HG03565 (cell line): Measurements from ENCODE around the gene NACA2.
"Not testable (repeated sequence)": the region's sequence is repeated elsewhere in the genome, so short reads cannot be mapped to it uniquely, and the experiment has no call there.

Experiments used
- ATAC-seq: cut with Tn5 transposase; IDR thresholded peaks from one replicate; pipeline ENCODE4 v1.9.1; 2021; ENCODE audit warnings: mild to moderate bottlenecking, moderate library complexity; ENCODE audit not compliant: unreplicated experiment

NACA2 gene

DNA sequence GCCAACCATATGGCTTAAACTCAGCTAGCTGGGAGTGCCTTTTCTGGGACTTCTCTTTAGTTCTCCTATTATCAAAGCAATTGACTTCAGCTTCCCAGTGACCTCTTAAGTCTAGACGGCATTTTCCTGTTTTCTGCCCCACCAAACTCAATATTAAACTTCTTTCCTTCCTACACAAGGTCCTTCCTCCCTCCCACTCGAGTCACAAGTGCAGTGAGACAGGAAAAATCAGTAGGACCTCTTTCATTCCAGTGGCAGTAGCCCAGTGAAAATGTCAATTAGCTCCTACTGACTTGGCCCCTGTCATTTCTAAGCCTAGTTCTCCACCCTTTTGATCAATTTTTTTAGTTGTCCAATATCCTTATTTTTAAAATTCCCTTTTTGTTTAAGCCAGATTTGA, 9.6 kb upstream of the NACA2 start:
- ATAC-seq, result no peak

DNA sequence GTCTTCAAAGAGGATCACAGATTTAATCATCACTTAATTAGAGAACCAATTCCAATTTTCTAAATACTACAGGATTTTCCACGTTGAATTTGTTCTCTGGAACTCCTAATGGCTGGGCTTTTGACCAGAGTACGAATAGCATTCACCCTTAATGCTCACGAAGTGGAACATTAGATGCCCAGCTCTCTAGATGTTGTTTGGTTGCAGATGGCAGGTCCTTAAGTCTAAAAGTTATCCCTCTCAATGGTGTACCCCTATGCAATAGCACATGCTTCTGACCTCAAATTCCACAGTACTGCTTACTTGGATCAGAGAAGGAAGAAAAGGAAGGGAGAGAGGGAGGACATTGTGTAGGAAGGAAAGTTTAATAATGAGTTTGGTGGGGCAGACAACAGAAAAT, 8.6 kb upstream of the NACA2 start:
- ATAC-seq, result no peak

DNA sequence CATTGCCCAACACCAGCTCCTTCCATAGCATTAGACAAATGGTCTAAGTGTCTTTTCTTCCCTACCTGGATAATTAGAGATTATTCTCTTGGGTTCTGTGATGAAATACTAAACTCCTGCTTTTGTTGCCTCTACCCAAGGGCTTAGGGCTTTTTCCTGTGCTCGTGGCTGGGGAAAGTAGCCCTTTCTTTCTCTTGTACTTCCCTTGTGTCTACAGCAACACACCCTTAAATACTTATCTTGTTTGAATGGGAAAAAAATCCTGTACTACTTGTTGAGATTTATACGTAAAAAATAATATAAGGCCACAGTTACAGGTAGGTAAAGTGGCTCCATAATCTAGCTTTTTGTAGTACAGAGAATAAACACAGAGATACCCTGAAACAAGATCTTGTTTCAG, 7.0 kb upstream of the NACA2 start:
- ATAC-seq, result no peak

DNA sequence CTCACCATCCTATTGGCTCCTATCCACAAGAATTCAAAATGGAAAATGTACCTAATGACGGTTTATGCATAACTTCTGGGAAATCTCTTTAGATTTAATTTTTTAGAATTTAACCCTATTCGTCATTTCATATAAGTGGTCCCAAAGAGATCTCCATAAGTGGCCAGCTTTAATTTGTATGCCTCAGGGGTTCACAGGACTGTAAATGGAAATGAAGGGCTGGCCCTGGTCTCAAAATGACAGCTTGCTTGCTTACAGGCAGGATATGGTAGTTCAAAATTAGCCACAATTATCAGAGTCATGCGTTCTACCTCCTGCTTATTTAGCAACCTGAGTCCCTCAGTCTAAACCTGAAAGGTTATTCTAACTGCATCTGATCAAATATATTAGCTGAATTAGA, 6.6 kb upstream of the NACA2 start:
- no peak for ATAC-seq

DNA sequence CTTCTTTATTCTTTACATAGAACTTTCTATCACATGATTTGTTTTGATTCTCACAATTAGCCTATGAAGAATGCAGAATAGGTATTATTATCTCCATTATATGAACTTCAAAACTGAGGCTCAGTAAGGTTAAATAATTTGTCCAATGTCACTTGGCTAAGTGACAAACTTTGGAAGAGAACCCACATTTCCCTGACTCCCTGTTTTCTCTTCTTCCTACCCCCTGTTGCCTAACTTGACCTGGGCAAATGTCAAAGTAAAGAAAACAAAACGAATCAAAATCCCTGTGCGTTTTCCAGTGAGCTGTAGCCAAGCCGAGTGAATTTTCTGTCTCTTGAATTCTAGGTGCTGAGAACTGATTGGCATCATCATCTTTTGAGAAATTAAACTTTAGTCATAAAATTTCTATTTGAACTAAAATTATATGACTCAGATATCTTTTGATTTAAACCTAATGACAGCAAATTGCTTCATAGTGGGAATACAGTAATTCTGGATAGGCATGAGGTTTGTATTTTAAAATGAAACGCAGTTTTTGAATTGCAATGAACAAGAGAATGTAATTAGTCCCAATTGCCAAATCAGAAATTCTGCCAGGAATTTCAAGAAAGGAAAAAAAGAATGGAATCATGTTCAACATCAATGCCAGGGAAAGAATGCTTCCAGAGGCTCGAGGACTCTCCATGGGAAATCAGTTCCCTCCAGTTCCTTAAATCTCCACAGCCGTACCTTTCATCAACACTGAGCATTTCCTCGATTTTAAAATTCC, 4.6 kb upstream of the NACA2 start:
- ATAC-seq, result no peak

DNA sequence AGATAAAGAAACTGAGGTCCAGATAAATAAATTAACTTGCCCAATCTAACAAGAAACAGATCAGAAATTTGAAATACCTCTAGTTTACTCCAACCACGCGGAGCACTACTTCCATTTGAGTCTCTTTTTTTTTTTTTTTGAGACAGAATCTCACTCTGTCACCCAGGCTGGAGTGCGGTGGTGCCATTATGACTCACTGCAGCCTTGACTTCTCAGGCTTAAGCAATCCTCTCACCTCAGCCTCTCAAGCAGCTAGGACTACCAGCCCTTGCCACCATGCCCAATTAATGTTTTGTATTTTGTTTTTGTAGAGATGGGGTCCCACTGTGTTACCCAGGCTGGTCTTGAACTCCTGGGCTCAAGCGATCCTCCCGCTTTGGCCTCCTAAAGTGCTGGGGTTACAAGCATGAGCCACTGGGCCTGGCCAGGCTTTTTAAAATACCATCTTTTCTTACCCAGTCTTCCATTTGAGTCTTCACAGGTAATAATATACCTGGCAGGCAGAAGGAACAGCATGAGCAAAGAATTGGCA, 3.3 kb upstream of the NACA2 start:
- no peak for ATAC-seq

DNA sequence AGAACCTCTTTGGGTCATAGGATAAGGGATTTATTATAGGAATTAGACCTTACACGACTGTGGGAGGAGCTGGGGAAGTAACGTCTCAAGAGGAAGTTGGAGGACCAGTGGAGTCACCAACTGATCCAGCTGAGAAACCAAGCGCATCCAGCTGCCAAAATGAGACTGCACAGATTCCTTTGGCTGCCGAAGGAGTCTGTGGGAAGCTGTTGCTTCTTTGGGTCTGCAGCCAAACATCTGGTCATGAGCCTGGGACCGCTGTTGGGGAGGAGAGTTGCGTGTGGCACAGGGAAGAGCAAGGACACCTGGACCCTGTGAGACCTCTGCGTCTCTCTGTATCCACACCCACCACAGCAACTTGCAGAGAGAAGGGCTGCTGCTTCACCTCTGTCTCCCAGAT, 2.4 kb upstream of the NACA2 start:
- ATAC-seq, result no peak

DNA sequence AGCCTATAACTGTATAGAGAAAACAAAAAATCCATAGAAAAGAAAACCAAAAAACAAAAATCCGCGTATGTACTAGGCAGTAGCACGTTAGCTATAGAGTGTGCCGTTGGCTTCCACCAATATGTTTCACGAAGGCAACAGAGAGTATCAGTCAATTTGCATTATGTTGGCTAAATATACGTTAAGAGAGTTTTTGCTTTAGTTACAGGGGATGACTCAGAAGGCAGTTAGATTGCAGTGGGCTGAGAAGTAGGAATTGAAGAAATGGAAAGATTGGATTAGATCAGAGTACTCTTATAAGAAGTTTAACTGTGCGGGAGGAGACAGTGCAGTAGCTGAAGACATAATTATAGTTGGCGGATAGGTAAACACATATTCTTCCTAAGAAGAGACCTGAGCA, 911 bp upstream of the NACA2 start:
- no peak for ATAC-seq

DNA sequence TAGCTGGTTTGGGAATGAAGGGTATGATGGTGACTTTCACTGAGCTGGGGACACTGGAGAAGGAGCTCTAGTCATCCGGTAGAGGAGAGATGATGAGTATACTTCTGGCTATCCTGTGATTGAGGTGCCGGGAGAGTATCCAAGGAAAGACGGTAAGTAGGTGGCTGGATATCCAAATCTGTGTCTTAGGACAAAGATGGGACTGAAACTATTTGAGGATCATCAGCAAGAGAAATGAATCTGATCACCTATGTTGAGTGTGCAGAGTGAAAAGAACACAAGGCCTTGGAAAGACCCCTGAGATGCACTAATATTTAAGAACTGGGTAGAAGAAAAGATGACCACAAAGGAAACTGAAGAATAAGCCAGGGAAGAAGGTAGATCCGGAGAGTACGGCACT, 1.0 kb downstream of the NACA2 start:
- no peak for ATAC-seq

DNA sequence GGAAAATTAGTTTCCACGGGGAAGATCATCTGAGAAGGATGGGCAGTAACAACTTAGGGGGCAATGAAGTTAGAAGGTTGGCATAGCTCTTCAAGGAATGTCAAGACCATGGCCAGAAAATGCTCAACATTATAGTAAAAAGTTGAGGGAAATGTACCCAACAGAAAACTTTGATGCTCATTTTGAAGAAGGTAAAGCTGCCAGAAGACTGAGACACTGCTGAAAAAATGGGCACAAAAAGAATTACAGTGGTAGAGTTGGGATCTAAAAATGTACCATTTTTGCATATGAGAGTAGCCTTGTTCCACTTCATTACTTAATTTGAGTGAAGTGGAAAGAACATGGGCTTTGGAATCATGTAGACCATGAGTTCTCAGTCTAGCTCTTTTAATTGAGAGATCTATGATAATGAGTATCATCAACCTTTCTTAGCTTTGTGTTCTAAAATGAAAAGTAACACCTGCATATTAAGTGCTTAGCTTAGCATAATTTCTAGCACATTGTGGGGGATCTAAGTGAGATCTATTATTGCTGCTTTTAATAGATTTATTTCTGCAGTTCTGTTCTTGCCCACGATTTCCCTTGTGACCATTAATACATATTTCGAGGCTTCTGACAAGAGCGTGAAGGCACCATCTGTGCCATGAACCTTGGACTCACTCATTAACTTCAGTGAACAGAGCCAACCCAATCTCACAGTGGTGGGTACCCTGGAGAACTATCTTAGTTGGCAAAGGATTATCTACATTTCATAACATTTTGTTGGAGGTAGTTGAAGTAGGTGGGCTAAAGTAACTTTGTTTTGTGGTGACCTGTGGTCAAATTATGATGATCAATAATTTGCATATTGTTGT, 3.0 kb downstream of the NACA2 start:
- no peak for ATAC-seq

DNA sequence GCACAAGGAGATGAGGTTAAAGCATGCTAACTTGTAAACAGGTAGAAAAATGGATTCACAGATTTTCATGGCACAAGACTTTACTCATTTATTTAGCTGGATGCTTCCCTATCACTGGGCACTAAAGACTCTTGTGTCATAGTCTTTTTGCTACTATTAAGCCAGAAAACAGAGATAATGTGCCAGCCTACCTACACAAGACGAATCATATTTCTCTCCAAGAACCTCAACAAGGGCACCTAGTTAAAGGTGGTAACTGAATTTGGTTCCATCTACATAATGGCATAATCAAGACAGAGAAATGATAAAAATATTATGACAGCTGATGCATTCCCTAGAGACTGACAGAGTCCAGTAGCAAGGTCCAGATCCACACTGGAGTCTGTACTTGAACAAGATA, 3.8 kb downstream of the NACA2 start:
- no peak for ATAC-seq

DNA sequence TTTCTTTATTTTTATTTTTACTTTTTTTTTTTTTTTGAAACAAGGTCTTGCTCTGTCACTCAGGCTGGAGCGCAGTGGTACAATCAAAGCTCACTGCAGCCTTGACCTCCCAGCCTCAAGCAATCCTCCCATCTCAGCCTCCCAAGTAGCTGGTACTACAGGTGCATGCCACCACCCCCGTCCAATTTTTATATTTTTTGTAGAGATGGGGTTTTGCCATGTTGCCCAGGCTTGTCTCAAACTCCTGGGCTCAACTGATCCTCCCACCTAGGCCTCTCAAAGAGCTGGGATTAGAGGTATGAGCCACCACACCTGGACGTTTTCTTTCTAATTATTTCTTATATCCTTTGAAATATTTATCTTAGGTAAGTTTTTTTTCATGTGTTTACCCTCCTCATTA, 4.4 kb downstream of the NACA2 start:
- ATAC-seq, result not testable (repeated sequence)

DNA sequence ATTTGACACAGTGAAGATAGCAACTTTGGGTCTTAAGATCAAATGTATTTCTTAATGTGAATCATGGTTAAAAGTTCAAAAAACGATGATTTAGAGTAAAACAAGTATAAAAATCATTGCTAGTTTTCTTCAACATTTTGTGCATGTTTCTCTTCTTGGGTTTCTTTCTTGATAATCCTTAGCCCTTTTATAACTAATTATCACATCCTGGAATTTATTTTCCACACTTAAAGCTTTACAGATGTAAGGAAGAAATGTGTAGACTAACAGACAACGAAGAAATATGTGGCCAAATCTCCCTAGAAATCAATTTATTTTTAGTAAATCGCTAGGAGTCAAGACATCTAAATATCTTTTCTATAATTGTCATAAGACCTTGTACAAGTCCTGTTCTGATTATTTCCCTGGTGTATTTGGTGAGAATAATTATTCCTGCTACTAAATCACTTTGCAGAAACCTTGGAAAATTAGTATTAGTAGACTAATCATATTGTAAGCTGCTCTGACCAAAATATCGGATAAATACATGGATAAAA, 4.9 kb downstream of the NACA2 start:
- no peak for ATAC-seq

DNA sequence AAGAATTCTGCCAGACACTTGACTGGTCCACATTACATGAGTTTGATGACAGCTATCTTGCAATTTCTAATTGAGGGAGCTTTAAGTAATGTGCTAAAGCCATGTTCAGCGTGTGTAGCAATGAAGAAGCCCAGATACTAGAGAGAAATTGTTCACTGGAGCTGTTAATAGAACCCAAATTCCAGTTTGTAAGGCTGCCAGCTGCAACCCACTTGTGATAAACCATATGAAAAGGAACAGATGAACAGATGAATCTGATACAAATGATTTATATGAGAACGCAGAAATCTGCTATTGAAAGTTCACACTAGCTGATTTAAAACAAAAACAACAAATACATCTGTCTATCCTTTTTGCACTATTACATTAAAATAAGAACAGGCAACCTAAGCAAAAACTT, 6.2 kb downstream of the NACA2 start:
- no peak for ATAC-seq

DNA sequence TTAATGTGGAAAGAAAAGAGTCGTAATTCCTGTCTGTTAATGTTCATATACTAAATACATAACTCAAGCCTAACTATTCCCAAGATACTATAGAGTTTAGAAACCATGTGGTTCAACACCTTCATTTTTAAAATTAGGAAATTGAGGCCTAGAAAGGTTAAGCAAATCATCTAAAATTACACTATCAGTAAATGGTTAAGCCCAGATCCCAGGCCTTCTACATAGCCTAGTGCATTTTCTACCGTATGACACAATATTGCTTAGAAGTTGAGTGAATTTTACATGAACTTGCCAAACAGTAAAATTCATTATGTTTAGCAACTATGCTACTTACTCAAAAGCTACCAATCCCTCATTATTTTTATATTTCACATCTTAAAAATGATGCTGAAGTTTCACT, 6.8 kb downstream of the NACA2 start:
- no peak for ATAC-seq

DNA sequence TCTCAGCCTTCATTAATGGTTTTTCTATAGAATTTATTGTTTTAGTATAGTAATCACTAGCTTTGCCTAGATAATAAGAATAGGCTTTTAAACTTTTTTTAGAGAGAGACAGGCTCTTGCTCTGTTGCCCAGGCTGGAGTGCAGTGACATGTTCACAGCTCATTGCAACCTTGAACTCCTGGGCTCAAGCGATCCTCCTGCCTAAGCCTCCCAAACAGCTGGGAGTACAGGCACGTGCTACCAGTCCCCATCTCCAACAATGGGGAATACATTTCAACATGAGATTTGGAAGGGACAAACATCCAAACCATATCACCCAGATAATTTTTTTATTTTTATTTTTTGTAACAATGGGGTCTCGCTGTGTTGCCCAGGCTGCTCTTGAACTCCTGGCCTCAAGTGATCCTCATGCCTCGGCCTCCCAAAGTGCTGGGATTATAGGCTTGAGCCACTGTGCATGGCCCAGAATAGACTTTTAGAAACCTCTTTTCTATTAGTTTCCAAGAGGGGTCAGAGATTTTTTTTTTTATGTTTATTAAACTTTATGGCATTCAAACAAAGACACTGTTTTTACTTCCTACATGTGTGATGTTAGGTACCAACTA, 7.3 kb downstream of the NACA2 start:
- no peak for ATAC-seq

DNA sequence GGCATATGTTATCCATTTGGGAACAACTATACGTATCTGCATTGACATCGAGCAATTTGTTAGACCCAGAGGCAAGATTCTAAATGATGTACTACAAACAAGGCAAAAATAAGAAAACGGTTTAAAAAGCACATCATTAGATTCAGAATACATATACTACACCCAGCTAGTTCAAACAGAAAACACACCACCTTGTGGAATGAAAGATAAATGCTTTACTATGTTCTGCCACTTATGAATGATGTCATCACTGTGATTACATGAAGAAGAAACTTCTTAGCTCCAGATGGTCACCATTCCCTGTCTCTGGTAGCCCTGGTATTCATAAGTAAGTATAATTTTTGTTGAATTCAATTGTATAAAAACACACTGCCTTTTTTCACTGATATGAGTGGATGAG, 7.8 kb downstream of the NACA2 start:
- no peak for ATAC-seq

DNA sequence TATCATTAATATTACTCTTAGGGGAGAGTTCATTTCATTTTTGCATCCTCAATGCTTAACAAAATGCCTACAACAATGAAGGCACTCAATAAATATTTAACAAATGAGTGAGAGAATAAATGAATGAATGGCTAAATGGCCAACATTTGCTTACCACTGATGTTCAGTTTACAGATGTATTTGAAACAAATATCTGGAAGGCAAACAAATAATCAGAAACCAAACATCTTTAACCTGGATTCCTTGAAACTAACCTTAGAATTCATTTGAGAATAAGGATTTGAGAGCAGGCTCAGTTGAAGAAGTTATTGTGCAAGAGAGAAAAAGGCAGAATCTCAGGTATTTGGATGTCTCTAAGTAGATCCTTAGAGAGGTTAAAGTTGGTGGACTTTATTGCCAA, 8.4 kb downstream of the NACA2 start:
- ATAC-seq, result no peak

DNA sequence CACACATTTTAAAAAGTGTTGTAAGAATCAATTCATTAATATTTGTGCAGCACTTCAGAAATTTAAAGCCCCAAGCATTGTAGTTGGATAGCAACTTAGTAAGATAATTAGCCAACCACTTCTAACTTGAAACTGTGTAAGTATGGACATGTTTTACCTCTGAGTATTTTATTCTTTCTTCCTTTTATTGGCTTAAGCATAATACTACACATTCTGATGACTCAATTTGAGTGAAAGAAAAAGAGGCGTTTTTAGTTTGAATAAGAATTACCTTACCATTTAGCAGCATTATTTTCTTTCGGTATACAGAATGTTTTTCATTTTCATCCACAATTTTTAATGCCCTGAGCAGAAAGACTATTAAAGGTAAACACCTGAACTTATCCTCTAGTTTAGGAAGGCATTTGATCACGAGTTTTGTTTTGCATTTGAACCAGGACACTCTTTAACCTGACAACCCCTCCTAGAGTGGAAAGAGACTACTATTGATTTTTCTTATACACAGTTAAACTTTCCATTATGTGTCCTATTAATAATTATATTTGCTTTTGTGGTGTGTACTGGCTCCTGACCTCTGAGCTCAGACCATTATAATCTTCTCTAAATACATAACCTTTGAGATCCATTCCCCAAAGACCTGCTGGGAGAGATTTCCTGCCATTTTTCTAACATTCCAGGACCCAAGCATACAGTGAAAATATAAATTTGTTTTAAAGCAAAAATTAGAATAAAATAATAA, 9.2 kb downstream of the NACA2 start:
- ATAC-seq, result no peak

DNA sequence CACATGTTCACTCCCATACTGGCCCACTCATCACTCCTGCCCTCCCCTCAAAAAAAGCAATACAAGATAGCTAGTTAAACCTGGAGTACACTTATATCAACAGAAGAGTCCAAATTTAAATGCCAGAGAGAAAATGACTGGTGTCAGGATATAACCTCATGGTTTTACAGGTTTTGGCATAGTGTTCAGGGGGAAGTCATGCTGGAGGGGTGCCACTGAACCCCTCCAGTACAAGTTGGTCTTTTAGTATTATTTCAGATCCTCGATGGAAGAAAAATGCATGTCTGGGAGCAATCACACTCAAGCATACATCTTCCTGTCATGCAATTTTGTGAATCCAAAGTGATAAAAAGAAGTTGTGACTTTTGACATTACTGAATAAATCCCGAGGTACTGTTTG, 10.5 kb downstream of the NACA2 start:
- ATAC-seq, result no peak

DNA sequence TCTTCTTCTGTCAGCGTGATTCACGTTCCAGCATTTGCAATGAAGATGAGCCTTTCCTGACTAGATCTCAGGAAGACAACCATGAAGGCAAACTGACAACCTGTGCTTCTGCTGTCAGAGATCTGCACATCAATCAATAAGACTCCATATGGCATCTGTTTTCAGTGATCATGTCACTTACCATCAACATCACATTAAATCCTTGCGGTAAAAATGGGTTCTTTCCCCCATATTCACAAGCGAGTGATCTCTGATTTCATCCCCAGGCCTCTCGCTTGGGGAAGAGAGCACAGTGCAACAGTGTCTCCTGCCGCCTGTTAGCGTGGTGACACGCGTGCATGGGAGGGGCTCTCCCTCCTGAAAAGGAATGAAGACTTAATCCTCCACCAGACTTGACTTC, 11.1 kb downstream of the NACA2 start:
- ATAC-seq, result no peak
